Measurements from ENCODE around the gene KCNJ6.
"Not testable (repeated sequence)": the region's sequence is repeated elsewhere in the genome, so short reads cannot be mapped to it uniquely, and the experiment has no call there.

KCNJ6 gene

GRCh38 chr21:37712569-37712934 lies 203.7 kb downstream of the KCNJ6 start:
- DNase-seq, result not testable (repeated sequence)

- DNase-seq, result peak; percentile 65
These were observed 204.3 kb downstream of the KCNJ6 start for GRCh38 chr21:37711836-37712568.

- DNase-seq, result no peak
These were observed 204.9 kb downstream of the KCNJ6 start for GRCh38 chr21:37711286-37711829.

GRCh38 chr21:37710546-37711285 lies 205.5 kb downstream of the KCNJ6 start:
- DNase-seq, result peak; percentile 73

GRCh38 chr21:37704751-37705150 lies 211.5 kb downstream of the KCNJ6 start:
- no peak for DNase-seq

GRCh38 chr21:37702241-37702640 lies 214.0 kb downstream of the KCNJ6 start:
- no peak for DNase-seq

- DNase-seq, result no peak
These were observed 215.5 kb downstream of the KCNJ6 start for GRCh38 chr21:37700641-37701202.

- no peak for DNase-seq
These were observed 217.1 kb downstream of the KCNJ6 start for GRCh38 chr21:37699024-37699775.

GRCh38 chr21:37696936-37697335 lies 219.3 kb downstream of the KCNJ6 start:
- DNase-seq, result no peak

GRCh38 chr21:37695111-37695510 lies 221.1 kb downstream of the KCNJ6 start:
- DNase-seq, result no peak

GRCh38 chr21:37688952-37689659 lies 227.2 kb downstream of the KCNJ6 start:
- no peak for DNase-seq

- DNase-seq, result no peak
These were observed 229.1 kb downstream of the KCNJ6 start for GRCh38 chr21:37686991-37687810.

GRCh38 chr21:37684547-37684946 lies 231.7 kb downstream of the KCNJ6 start:
- no peak for DNase-seq

GRCh38 chr21:37684115-37684493 lies 232.2 kb downstream of the KCNJ6 start:
- no peak for DNase-seq

- no peak for DNase-seq
These were observed 232.7 kb downstream of the KCNJ6 start for GRCh38 chr21:37683396-37684114.

GRCh38 chr21:37682966-37683365 lies 233.3 kb downstream of the KCNJ6 start:
- peak; percentile 48 for DNase-seq

- DNase-seq, result no peak
These were observed 239.3 kb downstream of the KCNJ6 start for GRCh38 chr21:37677006-37677405.

GRCh38 chr21:37675202-37675801 lies 241.0 kb downstream of the KCNJ6 start:
- no peak for DNase-seq

- DNase-seq, result no peak
These were observed 242.3 kb downstream of the KCNJ6 start for GRCh38 chr21:37673801-37674575.

- DNase-seq, result no peak
These were observed 244.9 kb downstream of the KCNJ6 start for GRCh38 chr21:37671381-37671780.

Data from left hindlimb (tissue), 1 donor.